Measurements from ENCODE around the gene METTL24. TPM values are rescaled to one million over a fixed set of nuclear protein-coding genes. Genes with fewer than 3 reads are reported as not detected.
"Not testable (repeated sequence)": the region's sequence is repeated elsewhere in the genome, so short reads cannot be mapped to it uniquely, and the experiment has no call there.

Gene METTL24
- total RNA-seq, 1 donor from 2014 or later = 3.6 TPM

DNA sequence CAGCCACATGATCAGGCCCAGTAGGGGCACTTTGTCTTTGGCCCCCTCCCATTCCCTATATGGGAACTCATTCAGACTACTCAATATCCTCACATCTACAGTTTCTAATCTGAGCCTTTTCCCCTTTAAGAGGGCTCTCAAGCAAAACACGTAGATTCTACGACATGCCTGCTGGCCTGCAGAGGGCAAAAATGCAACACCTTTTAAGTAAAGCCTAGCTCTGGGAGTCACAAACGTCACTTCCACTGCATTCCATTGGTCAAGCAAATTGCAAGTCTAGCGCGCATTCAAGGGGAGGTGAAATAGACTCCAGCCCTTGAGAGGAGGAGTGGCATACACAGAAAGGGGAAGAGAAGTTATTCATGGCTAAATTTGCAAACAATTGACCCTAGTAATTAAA lies 107.3 kb downstream of the METTL24 start:
- TF ChIP-seq, protein P1, sequence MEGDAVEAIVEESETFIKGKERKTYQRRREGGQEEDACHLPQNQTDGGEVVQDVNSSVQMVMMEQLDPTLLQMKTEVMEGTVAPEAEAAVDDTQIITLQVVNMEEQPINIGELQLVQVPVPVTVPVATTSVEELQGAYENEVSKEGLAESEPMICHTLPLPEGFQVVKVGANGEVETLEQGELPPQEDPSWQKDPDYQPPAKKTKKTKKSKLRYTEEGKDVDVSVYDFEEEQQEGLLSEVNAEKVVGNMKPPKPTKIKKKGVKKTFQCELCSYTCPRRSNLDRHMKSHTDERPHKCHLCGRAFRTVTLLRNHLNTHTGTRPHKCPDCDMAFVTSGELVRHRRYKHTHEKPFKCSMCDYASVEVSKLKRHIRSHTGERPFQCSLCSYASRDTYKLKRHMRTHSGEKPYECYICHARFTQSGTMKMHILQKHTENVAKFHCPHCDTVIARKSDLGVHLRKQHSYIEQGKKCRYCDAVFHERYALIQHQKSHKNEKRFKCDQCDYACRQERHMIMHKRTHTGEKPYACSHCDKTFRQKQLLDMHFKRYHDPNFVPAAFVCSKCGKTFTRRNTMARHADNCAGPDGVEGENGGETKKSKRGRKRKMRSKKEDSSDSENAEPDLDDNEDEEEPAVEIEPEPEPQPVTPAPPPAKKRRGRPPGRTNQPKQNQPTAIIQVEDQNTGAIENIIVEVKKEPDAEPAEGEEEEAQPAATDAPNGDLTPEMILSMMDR (conservative IDR thresholded peaks at IDR 0.05) = no peak
- no peaks in the 10 kb centered on the region for H3K36me3 Mint-ChIP-seq (ENCODE audit: low read depth)
- no peak overlapping the region for H3K27ac Mint-ChIP-seq (ENCODE audit: unreplicated experiment)
- no peak for DNase-seq (ENCODE audit: low read depth, low spot score)
- peaks cover 3% of the 10 kb centered on the region for H3K27me3 Mint-ChIP-seq (ENCODE audit: low read depth)
- no peak overlapping the region for H3K4me3 Mint-ChIP-seq
- H3K4me1 Mint-ChIP-seq = peaks cover 4% of the 10 kb centered on the region
- H3K9me3 Mint-ChIP-seq = no peaks in the 10 kb centered on the region

DNA sequence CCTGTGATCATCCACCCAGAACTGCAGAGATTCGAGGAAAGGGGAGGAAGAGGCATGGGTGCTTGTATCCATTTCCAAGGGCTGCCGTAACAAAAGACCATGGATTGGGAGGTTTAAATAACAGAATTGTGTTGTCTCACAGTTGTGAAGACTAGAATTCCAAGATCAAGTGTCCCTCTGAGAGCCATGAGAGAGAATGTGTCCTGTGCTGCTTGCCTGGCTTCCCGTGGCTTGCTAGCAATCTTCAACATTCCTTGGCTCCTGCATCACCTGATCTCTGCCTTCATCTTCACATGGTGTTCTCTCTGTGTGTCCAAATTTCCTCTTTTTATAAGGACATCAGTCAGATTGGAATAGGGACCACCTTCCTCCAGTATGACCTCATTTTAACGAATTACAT lies 108.1 kb downstream of the METTL24 start:
- no peak overlapping the region for H3K4me3 Mint-ChIP-seq
- no peak for DNase-seq (ENCODE audit: low read depth, low spot score)
- H3K9me3 Mint-ChIP-seq = no peaks in the 10 kb centered on the region
- TF ChIP-seq, protein P1 (conservative IDR thresholded peaks at IDR 0.05) = no peak
- H3K27me3 Mint-ChIP-seq (ENCODE audit: low read depth) = no peaks in the 10 kb centered on the region
- H3K27ac Mint-ChIP-seq (ENCODE audit: unreplicated experiment) = no peak overlapping the region
- peaks cover 4% of the 10 kb centered on the region for H3K4me1 Mint-ChIP-seq
- H3K36me3 Mint-ChIP-seq (ENCODE audit: low read depth) = no peaks in the 10 kb centered on the region

DNA sequence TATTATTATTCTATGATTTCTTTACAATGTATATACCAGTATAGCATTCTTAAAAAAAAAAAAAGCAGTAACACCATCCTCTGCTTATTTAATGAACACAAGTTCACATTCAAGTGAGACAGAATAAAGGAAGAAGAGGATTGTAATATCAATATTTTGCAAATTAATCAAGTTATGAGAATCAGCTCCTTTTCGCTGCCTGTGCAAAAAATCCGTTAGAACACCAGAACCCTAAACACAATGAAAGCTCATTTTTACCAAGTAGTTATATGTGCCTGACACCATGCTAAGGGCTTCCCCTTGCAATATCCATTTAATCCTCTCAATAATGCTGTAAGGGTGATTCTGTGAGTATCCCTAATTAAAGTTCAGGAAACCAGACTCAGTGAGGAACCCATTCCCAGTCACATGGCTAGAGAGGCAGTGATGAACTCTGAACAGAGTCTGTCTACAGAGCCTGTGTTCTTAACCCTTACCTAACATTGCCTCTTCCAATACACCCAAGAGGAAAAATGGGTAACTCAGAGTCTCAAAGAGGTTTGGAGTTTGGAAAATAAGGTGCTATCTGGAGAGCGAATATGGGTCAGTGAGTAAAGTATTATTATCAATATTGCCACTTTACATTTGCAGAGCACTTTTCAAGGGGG lies 111.1 kb downstream of the METTL24 start:
- no peak overlapping the region for H3K4me3 Mint-ChIP-seq
- TF ChIP-seq, protein P1 (conservative IDR thresholded peaks at IDR 0.05) = no peak
- H3K27me3 Mint-ChIP-seq (ENCODE audit: low read depth) = no peaks in the 10 kb centered on the region
- no peaks in the 10 kb centered on the region for H3K36me3 Mint-ChIP-seq (ENCODE audit: low read depth)
- H3K27ac Mint-ChIP-seq (ENCODE audit: unreplicated experiment) = no peak overlapping the region
- DNase-seq (ENCODE audit: low read depth, low spot score) = no peak
- no peaks in the 10 kb centered on the region for H3K9me3 Mint-ChIP-seq
- peaks cover 4% of the 10 kb centered on the region for H3K4me1 Mint-ChIP-seq

DNA sequence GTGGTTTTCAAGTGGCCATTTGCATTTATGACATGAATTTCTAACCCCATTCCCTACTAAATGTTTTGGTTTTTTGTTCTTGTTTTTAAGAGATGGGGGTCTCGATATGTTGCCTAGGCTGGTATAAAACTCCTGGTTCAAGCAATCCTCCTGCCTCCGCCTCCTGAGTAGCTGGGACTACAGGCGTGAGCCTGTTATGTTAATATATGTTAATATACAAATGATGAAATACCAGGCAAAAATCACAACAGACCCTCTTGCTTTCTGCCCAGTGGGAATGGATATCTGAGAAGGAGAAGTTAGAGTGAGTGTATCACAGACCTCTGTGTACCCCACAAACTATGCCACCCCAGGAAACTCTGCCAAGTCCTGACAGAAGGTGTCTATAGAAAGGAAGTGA lies 111.8 kb downstream of the METTL24 start:
- Mint-ChIP-seq H3K36me3 (ENCODE audit: low read depth) (no peaks in the 10 kb centered on the region), H3K27ac (ENCODE audit: unreplicated experiment) (no peak overlapping the region), H3K4me1 (peaks cover 4% of the 10 kb centered on the region), H3K4me3 (no peak overlapping the region), H3K9me3 (no peaks in the 10 kb centered on the region), H3K27me3 (ENCODE audit: low read depth) (no peaks in the 10 kb centered on the region)
- DNase-seq (ENCODE audit: low read depth, low spot score) = no peak
- TF ChIP-seq, protein P1 (conservative IDR thresholded peaks at IDR 0.05) = no peak

DNA sequence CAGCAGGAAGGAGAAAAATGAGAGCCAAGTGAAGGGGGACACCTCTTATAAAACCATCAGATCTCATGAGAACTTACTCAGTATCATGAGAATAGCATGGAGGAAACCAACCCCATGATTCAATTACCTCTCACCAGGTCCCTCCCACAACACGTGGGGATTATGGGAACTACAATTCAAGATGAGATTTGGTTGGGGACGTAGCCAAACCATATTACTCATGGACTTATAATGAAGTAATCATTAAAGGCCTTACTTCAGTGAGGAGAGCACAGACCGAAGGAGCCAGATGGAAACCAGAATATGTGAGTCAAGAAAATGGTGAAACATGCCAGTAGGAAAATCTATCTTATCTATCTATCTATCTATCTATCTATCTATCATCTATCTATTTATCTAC lies 113.5 kb downstream of the METTL24 start:
- not testable (repeated sequence) for H3K36me3 Mint-ChIP-seq (ENCODE audit: low read depth); H3K4me3 Mint-ChIP-seq; H3K9me3 Mint-ChIP-seq; H3K4me1 Mint-ChIP-seq; DNase-seq (ENCODE audit: low read depth, low spot score); H3K27ac Mint-ChIP-seq (ENCODE audit: unreplicated experiment); H3K27me3 Mint-ChIP-seq (ENCODE audit: low read depth)

DNA sequence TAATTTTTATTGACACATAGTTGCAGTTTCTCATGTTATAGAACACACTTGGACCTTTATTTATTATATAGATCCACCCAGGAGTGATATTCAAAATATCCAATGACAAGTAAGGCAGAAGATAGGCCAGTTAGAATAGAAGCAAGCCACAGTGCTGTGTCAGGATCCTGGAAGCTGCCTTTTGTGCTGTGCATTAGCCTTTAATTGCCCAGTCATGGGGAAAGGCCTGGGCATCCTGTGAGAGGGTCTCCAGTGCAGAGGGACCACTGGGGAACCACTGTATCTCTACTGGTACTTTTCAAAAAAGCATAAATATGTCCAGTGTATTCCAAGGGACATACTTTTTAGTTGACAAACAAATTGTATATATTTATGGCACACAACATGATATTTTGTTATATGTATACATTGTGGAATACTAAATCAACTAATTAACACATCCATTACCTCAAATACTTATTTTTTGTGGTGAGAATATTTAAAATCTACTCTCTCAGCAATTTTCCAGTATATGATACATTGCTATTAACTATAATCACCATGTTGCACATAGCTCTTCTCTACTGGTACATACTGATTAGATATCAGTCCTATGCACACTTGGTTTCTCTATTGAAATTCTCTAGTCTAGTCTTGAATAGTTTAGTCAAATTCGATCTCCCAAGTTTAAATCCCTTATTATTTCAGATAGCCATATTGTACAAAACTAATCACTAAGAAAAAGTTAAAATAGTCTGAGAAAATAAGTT lies 118.4 kb downstream of the METTL24 start:
- Mint-ChIP-seq H3K27ac (ENCODE audit: unreplicated experiment) (no peak overlapping the region), H3K27me3 (ENCODE audit: low read depth) (no peaks in the 10 kb centered on the region), H3K36me3 (ENCODE audit: low read depth) (peaks cover 14% of the 10 kb centered on the region), H3K9me3 (peaks cover 5% of the 10 kb centered on the region), H3K4me1 (peaks cover 4% of the 10 kb centered on the region), H3K4me3 (no peak overlapping the region)
- DNase-seq (ENCODE audit: low read depth, low spot score) = no peak
- TF ChIP-seq, protein P1 (conservative IDR thresholded peaks at IDR 0.05) = no peak

DNA sequence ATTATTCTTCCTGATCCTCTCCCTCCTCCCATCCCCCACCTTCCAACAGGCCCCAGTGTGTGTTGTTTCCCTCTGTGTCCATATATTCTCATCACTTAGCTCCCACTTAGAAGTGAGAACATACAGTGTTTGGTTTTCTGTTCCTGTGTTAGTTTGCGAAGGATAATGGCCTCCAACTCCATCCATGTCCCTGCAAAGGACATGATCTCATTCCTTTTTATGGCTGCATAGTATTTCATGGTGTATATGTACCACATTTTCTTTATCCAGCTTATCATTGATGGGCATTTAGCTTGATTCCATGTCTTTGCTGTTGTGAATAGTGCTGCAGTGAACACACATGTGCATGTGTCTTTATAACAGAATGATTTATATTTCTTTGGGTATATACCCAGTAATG lies 122.1 kb downstream of the METTL24 start:
- not testable (repeated sequence) for H3K4me3 Mint-ChIP-seq; H3K4me1 Mint-ChIP-seq; H3K27ac Mint-ChIP-seq (ENCODE audit: unreplicated experiment); H3K9me3 Mint-ChIP-seq; H3K27me3 Mint-ChIP-seq (ENCODE audit: low read depth); DNase-seq (ENCODE audit: low read depth, low spot score)
- peaks cover 14% of the 10 kb centered on the region for H3K36me3 Mint-ChIP-seq (ENCODE audit: low read depth)

Data from neural crest cell (in vitro differentiated cells).